ENCODE measurements around the gene LYPLA2. TPM values are rescaled to one million over a fixed set of nuclear protein-coding genes. Genes with fewer than 3 reads are reported as not detected.
A peak's percentile ranks its signal among the peaks of the same experiment; 100 is the strongest.

LYPLA2 gene
- total RNA-seq, 1 donor from 2014 or later = 42.6 TPM

DNA sequence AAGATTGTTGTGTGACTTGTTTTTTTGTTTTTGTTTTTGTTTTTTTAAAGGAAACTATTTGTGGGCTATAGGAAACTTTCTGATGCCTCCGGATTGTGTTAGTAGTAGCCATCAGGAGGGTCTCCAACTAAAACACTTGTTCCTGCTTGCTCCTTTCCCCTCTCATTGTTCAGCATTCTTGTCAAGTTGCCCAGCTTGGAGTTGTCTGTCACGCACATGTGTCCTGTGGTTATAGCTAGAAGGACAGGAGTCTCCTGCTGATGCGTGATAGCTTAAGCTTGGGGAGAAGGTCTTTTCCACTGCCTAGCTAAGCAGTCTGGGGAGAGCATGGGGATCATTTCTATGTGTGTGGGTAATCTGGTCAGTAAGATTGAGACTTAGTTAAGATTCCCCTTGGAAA is 3.2 kb upstream of the LYPLA2 start:
- TF ChIP-seq, protein P1, sequence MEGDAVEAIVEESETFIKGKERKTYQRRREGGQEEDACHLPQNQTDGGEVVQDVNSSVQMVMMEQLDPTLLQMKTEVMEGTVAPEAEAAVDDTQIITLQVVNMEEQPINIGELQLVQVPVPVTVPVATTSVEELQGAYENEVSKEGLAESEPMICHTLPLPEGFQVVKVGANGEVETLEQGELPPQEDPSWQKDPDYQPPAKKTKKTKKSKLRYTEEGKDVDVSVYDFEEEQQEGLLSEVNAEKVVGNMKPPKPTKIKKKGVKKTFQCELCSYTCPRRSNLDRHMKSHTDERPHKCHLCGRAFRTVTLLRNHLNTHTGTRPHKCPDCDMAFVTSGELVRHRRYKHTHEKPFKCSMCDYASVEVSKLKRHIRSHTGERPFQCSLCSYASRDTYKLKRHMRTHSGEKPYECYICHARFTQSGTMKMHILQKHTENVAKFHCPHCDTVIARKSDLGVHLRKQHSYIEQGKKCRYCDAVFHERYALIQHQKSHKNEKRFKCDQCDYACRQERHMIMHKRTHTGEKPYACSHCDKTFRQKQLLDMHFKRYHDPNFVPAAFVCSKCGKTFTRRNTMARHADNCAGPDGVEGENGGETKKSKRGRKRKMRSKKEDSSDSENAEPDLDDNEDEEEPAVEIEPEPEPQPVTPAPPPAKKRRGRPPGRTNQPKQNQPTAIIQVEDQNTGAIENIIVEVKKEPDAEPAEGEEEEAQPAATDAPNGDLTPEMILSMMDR (IDR thresholded peaks at IDR 0.05; ENCODE audit: insufficient read depth, low read length, severe bottlenecking) = no peak
- H3K4me3 ChIP-seq (ENCODE audit: low read depth, low read length) = no peak overlapping the region
- H3K27me3 ChIP-seq (ENCODE audit: control insufficient read depth, insufficient read depth, low read length) = no peaks in the 10 kb centered on the region
- FAIRE-seq (no peak), DNase-seq (ENCODE audit: low read depth) (no peak)
- peaks cover 15% of the 10 kb centered on the region for H3K36me3 ChIP-seq (ENCODE audit: control insufficient read depth, insufficient read depth, low read length)

DNA sequence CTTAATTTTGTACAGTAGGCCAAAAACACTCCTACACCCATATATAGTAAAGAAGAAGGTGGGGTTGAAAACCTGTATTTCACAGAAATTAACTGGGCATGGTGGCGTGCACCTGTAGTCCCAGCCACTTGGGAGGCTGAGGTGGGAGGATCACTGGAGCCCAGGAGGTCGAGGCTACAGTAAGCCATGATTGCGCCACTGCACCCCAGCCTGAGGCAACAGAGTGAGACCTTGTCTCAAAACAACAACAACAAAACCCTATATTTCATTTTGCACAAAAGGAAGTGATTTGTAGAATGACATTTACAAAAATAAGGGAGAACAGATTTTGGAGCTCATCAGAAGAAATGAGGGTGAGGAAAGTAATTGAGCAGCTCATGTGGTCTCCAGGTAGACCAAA is 2.2 kb upstream of the LYPLA2 start:
- DNase-seq (ENCODE audit: low read depth) (no peak), FAIRE-seq (no peak)
- Histone ChIP-seq H3K36me3 (ENCODE audit: control insufficient read depth, insufficient read depth, low read length) (peaks cover 22% of the 10 kb centered on the region), H3K4me3 (ENCODE audit: low read depth, low read length) (no peak overlapping the region), H3K27me3 (ENCODE audit: control insufficient read depth, insufficient read depth, low read length) (no peaks in the 10 kb centered on the region)
- TF ChIP-seq, protein P1 (IDR thresholded peaks at IDR 0.05; ENCODE audit: insufficient read depth, low read length, severe bottlenecking) = no peak

DNA sequence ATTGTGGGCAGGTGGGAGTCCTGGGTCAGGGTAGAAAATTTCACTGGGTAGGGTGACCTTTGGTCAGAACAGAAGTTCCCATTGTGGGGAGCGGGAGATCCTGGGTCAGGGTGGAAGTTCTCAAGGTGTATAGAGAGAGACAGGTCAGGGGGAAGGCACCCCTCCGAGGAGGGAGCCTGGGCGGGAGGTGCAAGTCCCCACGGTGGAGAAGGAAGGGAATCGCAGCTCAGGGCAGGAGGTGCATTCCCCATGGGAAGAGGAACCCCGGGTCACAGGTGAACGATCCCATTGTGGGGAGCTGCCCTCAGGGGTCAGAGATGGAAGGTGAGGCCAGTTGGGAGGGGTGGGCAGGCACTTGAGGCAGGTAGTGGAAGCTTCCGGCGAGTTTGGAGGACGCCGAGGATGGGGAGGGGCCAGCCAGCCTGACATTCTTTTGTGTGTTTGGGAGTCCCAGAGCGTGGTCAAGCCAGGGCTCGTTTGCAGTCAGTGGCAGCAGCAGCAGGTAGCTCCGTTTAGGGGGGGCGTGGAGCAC is 637 bp downstream of the LYPLA2 start:
- DNase-seq (ENCODE audit: low read depth) (peak; percentile 53), FAIRE-seq (no peak)
- TF ChIP-seq, protein P1 (IDR thresholded peaks at IDR 0.05; ENCODE audit: insufficient read depth, low read length, severe bottlenecking) = no peak
- peaks cover 29% of the 10 kb centered on the region for H3K36me3 ChIP-seq (ENCODE audit: control insufficient read depth, insufficient read depth, low read length)
- peak overlapping the region; percentile 60 for H3K4me3 ChIP-seq (ENCODE audit: low read depth, low read length)
- no peaks in the 10 kb centered on the region for H3K27me3 ChIP-seq (ENCODE audit: control insufficient read depth, insufficient read depth, low read length)

DNA sequence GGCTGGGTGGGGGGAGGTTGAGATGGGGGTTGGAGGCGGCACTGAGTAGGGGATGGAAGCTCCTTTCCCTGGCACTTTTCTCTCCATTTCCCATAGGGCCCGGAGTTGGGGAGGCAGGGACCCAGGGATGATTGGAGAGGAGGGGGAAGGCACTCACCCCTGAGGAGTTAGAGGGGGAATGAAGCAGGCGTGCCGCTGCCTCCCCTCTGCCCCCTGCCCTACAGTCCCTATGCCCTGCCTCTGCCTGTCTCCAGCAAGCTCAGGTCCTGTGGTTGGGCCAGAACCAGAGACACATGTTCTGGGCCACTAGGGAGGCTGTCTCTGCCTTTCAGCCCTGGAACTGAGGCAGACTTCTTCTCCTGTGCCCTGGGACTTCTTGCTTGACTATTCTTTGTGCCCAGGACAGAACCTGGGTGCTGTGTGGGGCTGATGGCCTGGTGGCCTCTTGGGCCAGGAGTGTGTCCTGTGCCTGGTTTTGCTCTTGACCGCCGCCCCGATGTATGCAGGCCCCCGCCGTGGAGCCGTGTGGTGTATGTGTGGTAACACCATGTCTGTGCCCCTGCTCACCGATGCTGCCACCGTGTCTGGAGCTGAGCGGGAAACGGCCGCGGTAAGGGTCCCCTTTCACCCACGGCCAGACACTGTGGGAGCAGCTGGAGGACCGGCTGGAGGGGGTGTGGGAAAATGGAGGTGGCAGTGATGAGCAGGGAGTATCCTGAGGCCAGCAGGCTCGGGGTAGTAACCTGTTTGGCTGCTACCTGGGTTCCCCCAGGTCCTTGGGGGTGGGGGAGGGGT is 1.4 kb downstream of the LYPLA2 start:
- TF ChIP-seq, protein P1 (IDR thresholded peaks at IDR 0.05; ENCODE audit: insufficient read depth, low read length, severe bottlenecking) = no peak
- FAIRE-seq = no peak
- H3K27me3 ChIP-seq (ENCODE audit: control insufficient read depth, insufficient read depth, low read length) = no peaks in the 10 kb centered on the region
- H3K4me3 ChIP-seq (ENCODE audit: low read depth, low read length) = peak overlapping the region; percentile 60
- DNase-seq (ENCODE audit: low read depth) = no peak
- H3K36me3 ChIP-seq (ENCODE audit: control insufficient read depth, insufficient read depth, low read length) = peaks cover 32% of the 10 kb centered on the region

DNA sequence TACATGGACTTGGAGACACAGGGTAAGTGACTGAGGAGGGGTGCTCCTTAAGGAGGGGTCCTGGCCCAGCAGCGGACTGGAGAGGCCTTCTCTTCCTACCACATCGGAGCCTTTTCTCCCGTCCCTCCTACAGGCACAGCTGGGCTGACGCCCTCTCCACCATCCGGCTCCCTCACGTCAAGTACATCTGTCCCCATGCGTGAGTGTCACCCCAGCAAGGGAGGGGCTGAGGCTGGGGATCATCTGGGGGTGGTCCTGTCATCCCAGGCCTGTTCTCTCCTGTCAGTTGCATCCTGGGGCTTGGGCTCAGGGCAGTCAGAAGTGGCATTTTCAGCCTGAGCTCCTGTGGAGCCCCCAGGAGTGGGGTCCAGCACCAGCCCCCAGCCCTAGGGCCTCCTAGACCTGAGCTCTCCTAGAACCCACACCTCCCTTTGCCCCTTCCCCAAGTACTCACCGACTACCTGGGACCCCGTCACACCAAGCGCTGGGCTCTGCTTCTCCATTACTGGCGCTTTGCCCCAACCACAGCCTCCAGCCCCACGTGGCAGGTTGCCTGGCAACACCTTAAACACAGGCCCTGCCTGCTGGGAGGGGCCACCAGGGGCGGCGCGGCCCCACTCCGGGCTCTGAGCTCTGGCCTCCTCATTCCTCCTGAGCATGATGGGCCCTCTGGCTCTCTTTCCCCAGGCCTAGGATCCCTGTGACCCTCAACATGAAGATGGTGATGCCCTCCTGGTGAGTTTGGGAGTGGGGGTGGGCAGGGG is 2.3 kb downstream of the LYPLA2 start:
- Histone ChIP-seq H3K36me3 (ENCODE audit: control insufficient read depth, insufficient read depth, low read length) (peaks cover 33% of the 10 kb centered on the region), H3K4me3 (ENCODE audit: low read depth, low read length) (no peak overlapping the region), H3K27me3 (ENCODE audit: control insufficient read depth, insufficient read depth, low read length) (no peaks in the 10 kb centered on the region)
- DNase-seq (ENCODE audit: low read depth) (peak; percentile 48), FAIRE-seq (no peak)
- TF ChIP-seq, protein P1 (IDR thresholded peaks at IDR 0.05; ENCODE audit: insufficient read depth, low read length, severe bottlenecking) = no peak

Data from bronchial epithelial cell (primary cell).